CD14-positive monocyte (primary cell): ENCODE data around the gene SELENOP. TPM values are rescaled to one million over a fixed set of nuclear protein-coding genes. Genes with fewer than 3 reads are reported as not detected.
"Not testable (repeated sequence)": the region's sequence is repeated elsewhere in the genome, so short reads cannot be mapped to it uniquely, and the experiment has no call there.

Experiments
- DNase-seq, 3 donors: peaks; one replicate each; pipeline ENCODE4 v3.0.0-alpha.2; 2011 to 2022
- H2AFZ ChIP-seq: 2 replicates; pipeline ENCODE4 v1.6.0; 2012; ENCODE audit warnings: mild to moderate bottlenecking, low read depth, low read length, inconsistent platforms; ENCODE audit not compliant: insufficient read depth, poor library complexity, severe bottlenecking
- H3K27ac ChIP-seq, 2 donors: 1 replicate in 1 of 2; 2 replicates in 1 of 2; pipeline ENCODE4 v1.5.1; 2012 to 2013; ENCODE audit warnings: low read length in 2 of 2, control low read depth in 1 of 2, inconsistent platforms in 1 of 2, low read depth in 1 of 2, mild to moderate bottlenecking in 1 of 2
- H3K27me3 ChIP-seq, 2 donors: one replicate each; pipeline versions ENCODE4 v1.6.0 to v1.6.1; 2011 to 2013; ENCODE audit warnings: low read length in 2 of 2; ENCODE audit not compliant: control insufficient read depth in 2 of 2, insufficient read depth in 2 of 2
- H3K36me3 ChIP-seq, 2 donors: replicated peaks in 1 of 2; 1 replicate in 1 of 2; 2 replicates in 1 of 2; pipeline versions ENCODE4 v1.5.1 to v1.6.1; 2012 to 2013; ENCODE audit warnings: low read length in 2 of 2, control low read depth in 1 of 2, inconsistent platforms in 1 of 2, mild to moderate bottlenecking in 1 of 2; ENCODE audit not compliant: insufficient read depth in 2 of 2, control insufficient read depth in 1 of 2
- H3K4me1 ChIP-seq, 2 donors: 1 replicate in 1 of 2; 2 replicates in 1 of 2; pipeline versions ENCODE4 v1.5.1 to v1.6.1; 2012 to 2013; ENCODE audit warnings: low read length in 2 of 2, control low read depth in 1 of 2, inconsistent platforms in 1 of 2, mild to moderate bottlenecking in 1 of 2, moderate library complexity in 1 of 2; ENCODE audit not compliant: insufficient read depth in 2 of 2, control insufficient read depth in 1 of 2
- H3K4me2 ChIP-seq: replicated peaks from 2 replicates; pipeline ENCODE3; 2012; ENCODE audit warnings: low read length, moderate library complexity, mild to moderate bottlenecking; ENCODE audit not compliant: poor library complexity, severe bottlenecking; ENCODE audit errors: extremely low read depth
- H3K4me3 ChIP-seq, 3 experiments: fragments of 200-600 bp in 1 of 3; sonication (generic) in 1 of 3; replicated peaks in 1 of 3; 1 replicate in 2 of 3; 2 replicates in 1 of 3; pipeline ENCODE4 v1.5.1; 2011 to 2013; ENCODE audit warnings: low read length in 3 of 3, mild to moderate bottlenecking in 3 of 3, control low read depth in 2 of 3, low read depth in 2 of 3, inconsistent platforms in 1 of 3, moderate library complexity in 1 of 3
- H3K79me2 ChIP-seq: 2 replicates; pipeline ENCODE4 v1.6.0; 2012; ENCODE audit warnings: mild to moderate bottlenecking, control low read depth, inconsistent platforms, low read length, moderate library complexity; ENCODE audit not compliant: insufficient read depth
- H3K9ac ChIP-seq: 2 replicates; pipeline ENCODE4 v1.6.0; 2017; ENCODE audit warnings: low read length, mild to moderate bottlenecking; ENCODE audit not compliant: insufficient read depth, poor library complexity, severe bottlenecking
- H3K9me3 ChIP-seq, 2 donors: replicated peaks in 1 of 2; 1 replicate in 1 of 2; 2 replicates in 1 of 2; pipeline versions ENCODE4 v1.5.1 to v1.6.1; 2012 to 2013; ENCODE audit warnings: low read length in 2 of 2, control low read depth in 1 of 2; ENCODE audit not compliant: control insufficient read depth in 1 of 2, insufficient read depth in 1 of 2
- H4K20me1 ChIP-seq: 2 replicates; pipeline ENCODE4 v1.6.0; 2012; ENCODE audit warnings: mild to moderate bottlenecking, low read length, control low read depth, moderate library complexity; ENCODE audit not compliant: insufficient read depth
- H3K27ac Mint-ChIP-seq, 7 donors: one replicate each; pipeline ENCODE4 v1.8.0; 2020; ENCODE audit warnings: mild to moderate bottlenecking in 7 of 7, mixed read lengths in 7 of 7, moderate library complexity in 6 of 7, inconsistent platforms in 2 of 7
- H3K27me3 Mint-ChIP-seq, 3 donors: one replicate each; pipeline ENCODE4 v1.8.0; 2021 to 2022; ENCODE audit warnings: low read depth in 3 of 3, mild to moderate bottlenecking in 3 of 3, mixed read lengths in 3 of 3, moderate library complexity in 3 of 3, inconsistent platforms in 1 of 3
- H3K36me3 Mint-ChIP-seq, 2 donors: one replicate each; pipeline ENCODE4 v1.8.0; 2020; ENCODE audit warnings: mixed read lengths in 2 of 2, inconsistent platforms in 1 of 2, mild to moderate bottlenecking in 1 of 2
- H3K4me1 Mint-ChIP-seq: one replicate; pipeline ENCODE4 v1.8.0; 2020; ENCODE audit warnings: mild to moderate bottlenecking, mixed read lengths
- H3K4me3 Mint-ChIP-seq, 2 donors: one replicate each; pipeline ENCODE4 v1.8.0; 2020; ENCODE audit warnings: mild to moderate bottlenecking in 2 of 2, mixed read lengths in 2 of 2, moderate library complexity in 1 of 2
- H3K9me3 Mint-ChIP-seq, 7 donors: one replicate each; pipeline ENCODE4 v1.8.0; 2020 to 2022; ENCODE audit warnings: mixed read lengths in 7 of 7, mild to moderate bottlenecking in 6 of 7, moderate library complexity in 6 of 7, inconsistent platforms in 2 of 7
- CTCF ChIP-seq: fragments of 200-600 bp; IDR thresholded peaks from one replicate; pipeline ENCODE4 v1.8.0; 2022; ENCODE audit warnings: antibody characterized with exemption, mild to moderate bottlenecking
- WGBS: methylation state at CpG from one replicate; pipeline ENCODE4 v1.1.5; 2013; ENCODE audit warnings: missing lambda C conversion rate; ENCODE audit not compliant: insufficient coverage; 5-methylcytosine and 5-hydroxymethylcytosine counted together
- intact Hi-C, 2 donors: fragments of 100-400 bp; cut with micrococcal nuclease; formaldehyde crosslinking; loops; one replicate each; pipeline versions ENCODE4 v1.15.0 to v1.15.1; 2023
- polyA plus RNA-seq, 3 donors: library from polyadenylated mRNA; depleted of rRNA in 1 of 3; unstranded in 2 of 3; stranded (reverse) in 1 of 3; fragments of 300-500 nt in 2 of 3; fragments of >200 nt in 1 of 3; fragmentation: Illumina TruSeq in 2 of 3; gene quantifications; 1 replicate in 2 of 3; 2 replicates in 1 of 3; pipeline ENCODE4 v1.2.3, GENCODE V29; 2012 to 2021

The SELENOP gene
- polyA plus RNA-seq, 3 donors: 0.24 to 0.33 TPM; not detected in 1

- Histone ChIP-seq H2AFZ (no peak overlapping the region), H3K4me3 (no peak overlapping the region), H3K36me3 (no peaks in the 10 kb centered on the region), H3K27ac (no peak overlapping the region), H3K9ac (no peak overlapping the region), H3K27me3 (no peaks in the 10 kb centered on the region), H4K20me1 (no peaks in the 10 kb centered on the region), H3K4me2 (no peak overlapping the region), H3K4me1 (no peaks in the 10 kb centered on the region), H3K79me2 (no peaks in the 10 kb centered on the region), H3K9me3 (no peaks in the 10 kb centered on the region)
- no peak for TF ChIP-seq CTCF
- Mint-ChIP-seq H3K27me3 (peaks cover 0 to 2% (median 0%) of the 10 kb centered on the region in 3 donors), H3K36me3 (no peaks in the 10 kb centered on the region), H3K4me3 (no peak overlapping the region), H3K27ac (no peak overlapping the region), H3K9me3 (peaks cover 0 to 7% (median 3%) of the 10 kb centered on the region in 7 donors), H3K4me1 (no peaks in the 10 kb centered on the region)
- DNase-seq: no peak
- intact Hi-C loops: no loop called here
- WGBS: 64% methylated on average over 2 of the region's 2 CpGs
Observed at GRCh38 chr5:42819745-42820144, 8.1 kb upstream of the SELENOP start.

GRCh38 chr5:42816546-42816945 is 4.9 kb upstream of the SELENOP start:
- H3K9me3 ChIP-seq, H3K79me2 ChIP-seq, H3K9ac ChIP-seq, H3K4me2 ChIP-seq, H3K27ac ChIP-seq, DNase-seq, H3K27ac Mint-ChIP-seq, intact Hi-C loops, H2AFZ ChIP-seq, H3K4me3 Mint-ChIP-seq, H3K4me1 Mint-ChIP-seq, H3K27me3 ChIP-seq, H3K4me1 ChIP-seq, H3K9me3 Mint-ChIP-seq, H3K36me3 ChIP-seq, H3K36me3 Mint-ChIP-seq, H4K20me1 ChIP-seq, H3K27me3 Mint-ChIP-seq, H3K4me3 ChIP-seq: not testable (repeated sequence)
- WGBS: no CpG with 5 or more reads among the region's 2 CpGs
